HUES6 (cell line): ENCODE measurements around the gene ZC3H12C.

ENCODE experiments used
- H3K27ac ChIP-seq: 2 replicates; pipeline ENCODE4 v1.7.0; 2013; ENCODE audit warnings: low read depth, mild to moderate bottlenecking, low read length, inconsistent platforms
- H3K27me3 ChIP-seq: 2 replicates; pipeline ENCODE4 v1.6.1; 2013; ENCODE audit warnings: low read length; ENCODE audit not compliant: control insufficient read depth, insufficient read depth
- H3K36me3 ChIP-seq: 2 replicates; pipeline ENCODE4 v1.6.1; 2013; ENCODE audit warnings: low read length; ENCODE audit not compliant: control insufficient read depth, insufficient read depth
- H3K4me1 ChIP-seq: 2 replicates; pipeline ENCODE4 v1.6.1; 2013; ENCODE audit warnings: low read length; ENCODE audit not compliant: control insufficient read depth, insufficient read depth
- H3K4me3 ChIP-seq: 2 replicates; pipeline ENCODE4 v1.5.1; 2013; ENCODE audit warnings: low read depth, low read length
- H3K9ac ChIP-seq: one replicate; pipeline ENCODE4 v1.6.1; 2013; ENCODE audit warnings: mild to moderate bottlenecking, low read length
- H3K9me3 ChIP-seq: 2 replicates; pipeline ENCODE4 v1.6.1; 2013; ENCODE audit warnings: low read depth, low read length; ENCODE audit not compliant: control insufficient read depth, insufficient read depth

Gene ZC3H12C

DNA sequence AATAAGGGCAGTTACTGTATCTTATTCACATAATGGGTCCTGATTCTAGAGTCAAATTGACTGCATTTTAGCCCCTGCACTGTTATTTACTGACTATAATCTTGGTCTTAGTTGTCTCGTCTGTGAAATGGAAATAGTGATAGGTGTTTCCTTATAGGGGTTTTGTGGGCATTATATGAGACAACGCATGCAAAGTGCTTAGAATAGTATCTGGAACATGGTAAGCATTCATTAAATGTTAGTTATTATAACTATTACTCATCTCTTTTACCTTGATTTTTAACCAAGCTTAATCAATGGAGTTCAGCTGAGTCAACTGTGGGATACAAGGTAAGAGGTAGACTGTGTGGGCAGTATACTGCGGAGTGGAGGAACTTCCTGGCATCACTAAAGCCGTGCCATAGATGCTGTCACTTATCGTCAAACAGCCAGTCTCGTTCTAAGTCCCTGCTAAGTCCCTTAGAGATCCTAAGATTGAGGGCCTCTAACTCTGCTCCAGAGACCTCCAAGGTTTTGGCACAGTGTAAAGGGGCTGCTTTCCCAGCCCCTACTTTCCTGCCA lies 2.6 kb upstream of the ZC3H12C start:
- no peak overlapping the region for H3K4me3 ChIP-seq
- H3K9me3 ChIP-seq = no peaks in the 10 kb centered on the region
- no peak overlapping the region for H3K9ac ChIP-seq
- no peak overlapping the region for H3K27ac ChIP-seq
- H3K36me3 ChIP-seq = no peaks in the 10 kb centered on the region
- H3K4me1 ChIP-seq = peaks cover 19% of the 10 kb centered on the region
- H3K27me3 ChIP-seq = peaks cover 37% of the 10 kb centered on the region

GRCh38 chr11:110092111-110092514 lies 1.1 kb upstream of the ZC3H12C start:
- Histone ChIP-seq H3K27me3 (peaks cover 37% of the 10 kb centered on the region), H3K9me3 (no peaks in the 10 kb centered on the region), H3K36me3 (no peaks in the 10 kb centered on the region), H3K4me3 (peak overlapping the region; percentile 99), H3K9ac (peak overlapping the region; percentile 89), H3K27ac (no peak overlapping the region), H3K4me1 (peaks cover 19% of the 10 kb centered on the region)

DNA sequence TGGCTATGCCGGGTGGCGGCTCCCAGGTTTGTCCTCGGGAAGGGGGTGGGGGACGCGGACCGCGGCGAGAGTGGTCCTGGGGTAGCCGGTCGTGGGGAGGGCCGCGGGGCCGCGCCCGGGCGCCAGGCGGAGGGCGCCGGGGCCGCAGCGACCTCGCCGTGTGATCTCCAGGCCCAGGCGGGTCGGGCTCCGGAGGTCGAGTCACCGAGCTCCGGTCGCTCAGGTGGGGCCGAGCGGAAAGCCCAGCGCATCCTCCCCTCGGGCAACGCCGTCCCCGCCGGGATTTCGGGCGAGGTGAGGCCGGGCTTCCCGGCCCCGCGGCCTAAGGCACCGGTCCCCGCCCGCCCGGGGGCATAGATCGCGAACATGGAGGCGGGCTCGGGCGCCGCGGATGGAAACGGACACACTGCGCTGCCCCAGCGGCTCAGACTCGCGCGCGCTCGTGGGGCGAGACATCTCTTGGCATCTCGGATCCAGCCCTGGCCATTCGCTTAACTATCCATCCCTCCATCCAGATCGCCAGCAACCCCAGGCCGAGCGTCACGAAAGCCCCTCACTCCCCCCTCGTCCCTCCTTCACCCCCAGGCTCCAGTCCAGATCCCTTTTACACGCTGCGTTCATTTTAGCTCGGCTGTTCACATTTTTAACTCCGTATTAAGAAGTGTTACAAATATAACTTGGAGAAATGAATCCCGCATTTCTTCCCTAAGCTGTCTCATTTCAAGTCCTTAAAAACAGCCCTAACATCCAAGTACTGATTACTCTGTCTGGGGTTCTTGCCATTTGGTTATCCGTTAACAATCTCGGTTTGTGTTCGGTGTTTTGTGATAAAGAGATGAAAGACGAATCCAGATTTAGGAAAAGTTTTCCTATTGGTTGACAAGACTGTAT lies 460 bp downstream of the ZC3H12C start:
- Histone ChIP-seq H3K4me1 (peaks cover 19% of the 10 kb centered on the region), H3K9ac (peak overlapping the region; percentile 89), H3K27ac (no peak overlapping the region), H3K4me3 (peak overlapping the region; percentile 99), H3K27me3 (peaks cover 37% of the 10 kb centered on the region), H3K36me3 (no peaks in the 10 kb centered on the region), H3K9me3 (no peaks in the 10 kb centered on the region)

- peaks cover 19% of the 10 kb centered on the region for H3K4me1 ChIP-seq
- H3K9me3 ChIP-seq = no peaks in the 10 kb centered on the region
- no peak overlapping the region for H3K9ac ChIP-seq
- no peak overlapping the region for H3K27ac ChIP-seq
- H3K36me3 ChIP-seq = no peaks in the 10 kb centered on the region
- peak overlapping the region; percentile 99 for H3K4me3 ChIP-seq
- peaks cover 34% of the 10 kb centered on the region for H3K27me3 ChIP-seq
These were observed 1.4 kb downstream of the ZC3H12C start for GRCh38 chr11:110094298-110095285.

DNA sequence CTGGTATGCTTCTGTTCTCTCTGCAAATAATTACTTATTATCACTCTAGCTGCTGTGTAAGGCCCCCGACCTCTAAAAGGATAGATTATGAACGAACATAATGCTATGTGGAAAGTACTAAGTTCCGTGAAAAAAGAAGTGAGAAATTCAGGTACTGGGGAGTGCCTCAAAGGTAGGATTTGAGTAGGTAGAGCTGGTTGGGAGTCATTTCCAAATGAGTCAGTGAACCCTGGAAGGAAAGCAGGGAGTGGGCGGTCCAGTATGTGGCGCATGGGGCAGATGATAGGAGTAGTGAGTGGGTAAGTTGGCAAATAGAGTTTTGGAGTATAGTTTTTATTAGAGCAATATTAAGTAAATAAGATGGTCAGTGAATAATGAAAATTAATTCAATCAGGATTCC lies 2.4 kb downstream of the ZC3H12C start:
- H3K9me3 ChIP-seq = no peaks in the 10 kb centered on the region
- peaks cover 19% of the 10 kb centered on the region for H3K4me1 ChIP-seq
- H3K36me3 ChIP-seq = no peaks in the 10 kb centered on the region
- no peak overlapping the region for H3K4me3 ChIP-seq
- no peak overlapping the region for H3K27ac ChIP-seq
- H3K27me3 ChIP-seq = peaks cover 28% of the 10 kb centered on the region
- H3K9ac ChIP-seq = no peak overlapping the region

GRCh38 chr11:110096496-110096895 lies 3.3 kb downstream of the ZC3H12C start:
- H3K4me1 ChIP-seq = peaks cover 17% of the 10 kb centered on the region
- peaks cover 21% of the 10 kb centered on the region for H3K27me3 ChIP-seq
- no peaks in the 10 kb centered on the region for H3K9me3 ChIP-seq
- H3K36me3 ChIP-seq = no peaks in the 10 kb centered on the region
- no peak overlapping the region for H3K4me3 ChIP-seq
- H3K9ac ChIP-seq = no peak overlapping the region
- H3K27ac ChIP-seq = no peak overlapping the region

DNA sequence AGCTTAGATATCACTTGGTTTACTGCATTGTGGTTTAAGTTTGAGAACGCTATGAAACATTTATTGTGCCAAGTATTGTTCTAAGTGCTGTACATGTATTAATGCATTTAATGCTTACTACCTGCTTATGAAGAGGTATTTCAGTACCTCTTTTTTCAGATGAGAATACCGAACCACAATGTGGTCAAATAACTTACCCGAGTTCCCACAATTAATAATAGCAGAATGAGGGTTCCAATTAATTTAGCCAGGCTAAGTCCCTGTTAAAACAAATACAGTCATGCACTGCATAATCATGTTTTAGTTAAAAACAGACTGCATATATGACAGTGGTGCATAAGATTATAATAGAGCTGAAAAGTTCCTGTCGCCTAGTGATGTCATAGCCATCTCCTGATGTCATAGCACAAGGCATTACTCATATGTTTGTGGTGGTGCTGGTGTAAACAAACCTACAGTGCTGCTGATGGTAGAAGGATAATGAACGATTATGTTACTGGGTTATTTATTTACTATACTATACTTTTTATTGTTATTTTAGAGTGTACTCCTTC lies 4.3 kb downstream of the ZC3H12C start:
- H3K4me3 ChIP-seq = no peak overlapping the region
- peaks cover 11% of the 10 kb centered on the region for H3K4me1 ChIP-seq
- no peaks in the 10 kb centered on the region for H3K36me3 ChIP-seq

DNA sequence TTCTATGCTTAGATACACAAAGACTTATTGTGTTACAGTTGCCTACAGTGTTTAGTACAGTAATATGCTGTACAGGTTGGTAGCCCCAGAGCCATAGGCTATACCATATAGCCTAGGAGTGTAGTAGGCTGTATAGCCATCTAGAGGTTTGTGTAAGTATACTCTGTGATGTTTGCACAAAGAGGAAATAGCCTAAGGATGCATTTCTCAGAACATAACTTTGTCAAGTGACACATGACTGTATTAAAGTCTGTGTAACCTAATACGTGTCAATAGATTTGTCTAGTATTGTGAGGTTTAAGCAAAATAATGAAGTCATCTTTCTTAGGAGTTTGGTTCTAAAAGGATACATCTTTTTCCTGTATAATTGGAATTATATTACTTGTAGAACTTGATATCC lies 5.5 kb downstream of the ZC3H12C start:
- no peak overlapping the region for H3K9ac ChIP-seq
- no peaks in the 10 kb centered on the region; the same call in 1 of the 2 replicates for H3K9me3 ChIP-seq
- no peaks in the 10 kb centered on the region for H3K36me3 ChIP-seq
- no peak overlapping the region for H3K27ac ChIP-seq
- peaks cover 11% of the 10 kb centered on the region; the same call in 1 of the 2 replicates for H3K27me3 ChIP-seq
- no peak overlapping the region for H3K4me3 ChIP-seq
- H3K4me1 ChIP-seq = peaks cover 11% of the 10 kb centered on the region

More for the DNA sequence above, 4.3 kb downstream of the ZC3H12C start:
- H3K27ac ChIP-seq = no peak overlapping the region
- peaks cover 12% of the 10 kb centered on the region; the same call in 1 of the 2 replicates for H3K27me3 ChIP-seq
- H3K9ac ChIP-seq = no peak overlapping the region
- H3K9me3 ChIP-seq = no peaks in the 10 kb centered on the region; the same call in 1 of the 2 replicates

DNA sequence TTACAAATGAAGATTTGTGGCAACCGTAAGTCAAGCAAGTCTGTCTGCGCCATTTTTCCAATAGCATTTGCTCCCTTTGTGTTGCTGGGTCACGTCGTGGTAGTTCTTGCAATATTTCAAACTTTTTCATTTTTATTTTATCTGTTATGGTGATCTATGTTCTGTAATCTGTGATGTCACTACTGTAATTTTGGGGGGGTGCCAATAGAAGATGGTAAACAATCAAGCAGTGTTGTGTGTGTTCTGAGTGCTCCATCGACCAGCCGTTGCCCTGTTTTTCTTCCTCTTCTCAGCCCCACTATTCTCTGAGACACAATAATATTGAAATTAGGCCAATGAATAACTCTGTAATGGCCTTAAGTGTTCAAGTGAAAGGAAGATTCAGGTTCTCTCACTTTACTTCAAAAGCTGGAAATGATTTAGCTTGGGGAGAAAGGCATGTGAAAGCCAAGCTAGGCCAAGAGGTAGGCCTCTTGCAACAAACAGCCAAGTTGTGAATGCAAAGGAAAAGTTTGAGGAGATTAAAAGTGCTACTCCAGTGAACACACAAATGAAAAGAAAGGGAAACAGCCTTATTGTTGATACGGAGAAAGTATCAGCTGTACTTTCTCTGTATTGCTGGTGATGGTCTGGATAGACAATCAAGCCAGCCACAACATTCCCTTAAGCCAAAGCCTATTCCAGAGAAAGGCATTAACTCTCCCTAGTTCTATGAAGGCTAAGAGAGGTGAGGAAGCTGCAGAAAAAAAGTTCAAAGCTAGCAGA lies 7.5 kb downstream of the ZC3H12C start:
- Histone ChIP-seq H3K4me3 (no peak overlapping the region), H3K27me3 (no peaks in the 10 kb centered on the region), H3K9ac (no peak overlapping the region), H3K27ac (no peak overlapping the region), H3K9me3 (no peaks in the 10 kb centered on the region; the same call in 1 of the 2 replicates), H3K4me1 (no peaks in the 10 kb centered on the region), H3K36me3 (no peaks in the 10 kb centered on the region)

DNA sequence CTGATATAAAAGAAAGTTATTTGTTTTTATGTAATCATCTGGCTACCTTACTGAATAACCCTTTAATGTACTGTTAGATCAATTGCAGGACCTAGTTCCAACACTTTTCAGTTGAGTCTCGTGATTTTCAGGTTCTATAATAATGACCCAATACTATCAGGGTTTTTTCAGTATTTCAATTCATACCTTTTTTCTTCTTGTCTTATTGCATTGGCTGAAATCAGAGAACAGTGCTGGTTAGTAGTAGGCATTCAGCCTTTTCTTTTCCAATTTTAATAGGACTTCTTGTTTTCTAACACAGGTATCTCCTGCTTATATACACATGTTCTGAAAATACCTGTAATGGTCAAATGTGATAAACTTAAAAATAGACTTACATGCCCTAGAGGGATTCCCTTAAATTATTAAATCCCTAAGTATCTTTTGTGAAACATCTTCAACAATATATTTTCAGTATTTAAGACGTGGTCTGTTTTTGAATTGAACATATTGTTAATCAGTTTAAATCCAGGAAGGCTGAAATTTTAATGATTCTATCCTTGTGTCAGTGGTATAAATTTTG lies 13.6 kb downstream of the ZC3H12C start:
- Histone ChIP-seq H3K27me3 (no peaks in the 10 kb centered on the region), H3K27ac (no peak overlapping the region), H3K9me3 (peaks cover 11% of the 10 kb centered on the region; the same call in 1 of the 2 replicates), H3K4me1 (no peaks in the 10 kb centered on the region), H3K36me3 (no peaks in the 10 kb centered on the region), H3K9ac (no peak overlapping the region), H3K4me3 (no peak overlapping the region)
